B cell (primary cell): ENCODE results near the gene FLRT1.

Experiments used
- CTCF ChIP-seq: fragments of 200-600 bp; IDR thresholded peaks from one replicate; pipeline ENCODE4 v1.8.0; 2022; ENCODE audit warnings: antibody characterized with exemption, mild to moderate bottlenecking
- EZH2 ChIP-seq: IDR thresholded peaks from 2 replicates; pipeline ENCODE4 v1.6.1; 2012; ENCODE audit warnings: borderline replicate concordance, low read depth, mild to moderate bottlenecking, moderate library complexity, low read length; ENCODE audit not compliant: insufficient read depth, poor library complexity, severe bottlenecking

- no peak for TF ChIP-seq CTCF
- no peak for TF ChIP-seq EZH2
Observed at GRCh38 chr11:64025205-64025604, 10.5 kb upstream of the FLRT1 start.
